ENCODE data around the gene CDC42EP4.

CDC42EP4 gene

DNA sequence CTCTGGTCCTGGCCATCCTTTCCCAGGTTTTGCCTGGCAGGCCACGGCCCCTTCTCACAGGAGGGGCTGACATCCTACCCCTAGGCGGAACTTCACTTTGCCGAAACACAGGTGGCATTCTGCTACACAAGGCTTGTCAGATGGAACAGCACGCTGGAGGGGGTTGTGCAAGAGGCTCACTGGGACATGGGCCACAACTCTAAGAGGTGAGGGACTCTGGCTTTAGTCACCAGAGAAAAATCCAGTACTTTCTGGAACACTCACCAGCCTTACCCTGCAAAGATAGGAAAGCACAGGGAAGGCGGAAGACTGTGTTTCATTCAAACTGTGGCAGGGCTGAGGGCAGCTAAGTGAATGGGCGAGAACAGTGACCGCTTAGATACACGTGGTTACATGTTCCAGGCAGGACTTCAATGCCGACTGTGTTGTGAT is 18.3 kb downstream of the CDC42EP4 start:
- DNase-seq: no peak

DNA sequence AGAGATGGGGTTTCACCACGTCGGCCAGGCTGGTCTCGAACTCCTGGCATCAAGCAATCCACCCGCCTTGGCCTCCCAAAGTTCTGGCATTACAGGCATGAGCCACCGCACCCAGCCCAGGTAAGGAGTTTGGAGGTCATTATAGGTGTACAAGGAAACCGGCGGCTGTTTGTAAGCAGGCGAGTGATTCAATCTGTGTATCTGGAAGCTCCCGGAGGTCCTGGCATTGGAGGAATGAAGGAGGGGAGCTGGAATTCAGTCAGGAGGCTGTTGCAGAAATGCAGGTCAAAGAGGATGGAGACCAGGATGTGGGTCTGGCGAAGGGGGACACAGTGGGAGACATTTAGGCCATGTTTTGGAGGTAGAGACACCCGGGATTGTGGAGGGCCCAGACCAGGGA is 18.8 kb downstream of the CDC42EP4 start:
- no peak for DNase-seq

DNA sequence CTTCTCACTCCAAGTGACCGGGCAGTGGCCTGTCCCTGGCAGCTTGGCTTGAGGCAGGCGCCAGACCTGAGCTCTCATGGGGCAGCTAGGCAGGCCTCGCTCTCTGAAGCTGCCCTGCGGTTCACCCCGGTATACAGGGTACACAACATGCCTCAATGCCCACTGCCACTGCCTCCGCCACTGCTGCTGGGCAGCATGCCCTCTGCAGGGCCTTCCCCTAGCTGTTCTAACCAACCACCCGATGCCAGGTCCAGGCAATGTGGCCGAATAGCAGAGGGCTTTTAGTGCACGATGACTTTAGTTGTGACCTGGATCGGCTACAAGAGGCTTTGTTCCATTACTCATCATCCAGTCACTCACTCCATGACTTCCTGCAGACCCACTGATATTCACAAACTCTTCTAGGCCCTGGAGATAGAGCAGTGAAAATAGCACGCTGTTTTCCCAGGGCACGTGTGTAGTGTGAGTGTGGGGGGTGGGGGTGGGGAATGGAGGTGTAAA is 19.7 kb downstream of the CDC42EP4 start:
- DNase-seq: no peak

DNA sequence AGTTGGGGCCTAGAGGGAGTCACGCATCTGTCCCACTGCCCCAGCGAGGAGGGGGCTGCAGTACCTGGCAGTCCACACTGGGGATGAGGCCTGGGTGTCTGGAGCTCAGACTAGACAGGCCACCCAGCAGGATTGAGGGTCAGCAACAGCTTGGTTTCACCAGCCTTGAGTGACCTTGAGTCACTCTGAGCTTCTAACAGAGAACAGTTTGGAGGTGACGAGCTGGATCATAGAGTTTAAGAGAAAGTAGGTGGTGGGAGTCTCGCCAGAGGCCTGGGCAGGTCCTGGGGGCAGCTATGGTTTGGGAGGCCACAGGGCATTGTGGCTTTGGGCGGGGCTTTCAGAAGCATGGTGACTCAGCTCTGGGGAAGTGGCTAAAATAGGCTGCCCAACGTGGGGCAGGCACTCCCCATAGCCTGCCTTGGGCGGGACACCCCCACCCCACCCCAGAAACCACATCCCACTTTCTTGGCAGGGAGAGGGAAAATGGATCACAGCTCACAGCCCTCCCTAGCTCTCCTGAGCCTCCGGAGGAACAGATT is 20.5 kb downstream of the CDC42EP4 start:
- peak; percentile 71 for DNase-seq

DNA sequence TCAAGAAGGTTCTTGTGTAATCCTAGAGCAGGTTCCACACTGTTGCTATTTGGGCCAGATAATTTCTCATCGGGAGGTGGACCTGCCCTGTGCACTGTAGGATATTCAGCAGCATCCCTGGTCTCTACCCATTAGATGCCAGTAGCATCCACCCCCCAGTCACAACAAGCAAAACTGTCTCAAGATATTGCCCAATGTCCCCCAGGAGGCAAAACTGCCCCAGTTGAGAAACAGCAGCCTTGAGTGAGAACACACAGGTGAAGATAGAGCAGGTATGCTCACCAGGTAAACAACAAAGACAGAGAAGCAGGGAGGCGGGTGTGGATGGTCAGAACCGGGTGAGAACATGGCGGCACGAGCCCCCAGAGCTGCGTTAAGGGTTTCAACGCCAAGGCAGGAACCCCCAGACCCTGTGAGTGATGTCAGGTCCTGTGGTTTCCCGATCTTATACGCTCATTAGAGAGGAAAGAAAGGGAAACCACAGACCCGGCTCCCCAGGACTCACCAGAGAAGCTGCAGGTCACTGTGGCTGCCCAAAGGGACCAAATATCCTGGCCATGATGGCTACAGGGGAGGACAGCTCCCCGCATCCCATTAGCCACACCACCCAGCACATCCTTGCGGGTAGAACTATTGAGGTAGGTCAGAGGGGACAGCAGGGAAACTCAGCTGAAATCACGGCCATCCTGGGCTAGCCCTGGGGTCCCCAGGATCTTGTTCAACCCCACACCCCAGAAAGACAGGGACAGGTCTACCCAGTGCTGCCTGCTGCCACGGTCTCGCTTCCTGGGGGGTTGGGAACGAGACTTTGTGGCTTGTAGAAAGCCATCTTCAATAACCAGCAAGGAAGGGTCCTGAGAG is 21.2 kb downstream of the CDC42EP4 start:
- DNase-seq: no peak

DNA sequence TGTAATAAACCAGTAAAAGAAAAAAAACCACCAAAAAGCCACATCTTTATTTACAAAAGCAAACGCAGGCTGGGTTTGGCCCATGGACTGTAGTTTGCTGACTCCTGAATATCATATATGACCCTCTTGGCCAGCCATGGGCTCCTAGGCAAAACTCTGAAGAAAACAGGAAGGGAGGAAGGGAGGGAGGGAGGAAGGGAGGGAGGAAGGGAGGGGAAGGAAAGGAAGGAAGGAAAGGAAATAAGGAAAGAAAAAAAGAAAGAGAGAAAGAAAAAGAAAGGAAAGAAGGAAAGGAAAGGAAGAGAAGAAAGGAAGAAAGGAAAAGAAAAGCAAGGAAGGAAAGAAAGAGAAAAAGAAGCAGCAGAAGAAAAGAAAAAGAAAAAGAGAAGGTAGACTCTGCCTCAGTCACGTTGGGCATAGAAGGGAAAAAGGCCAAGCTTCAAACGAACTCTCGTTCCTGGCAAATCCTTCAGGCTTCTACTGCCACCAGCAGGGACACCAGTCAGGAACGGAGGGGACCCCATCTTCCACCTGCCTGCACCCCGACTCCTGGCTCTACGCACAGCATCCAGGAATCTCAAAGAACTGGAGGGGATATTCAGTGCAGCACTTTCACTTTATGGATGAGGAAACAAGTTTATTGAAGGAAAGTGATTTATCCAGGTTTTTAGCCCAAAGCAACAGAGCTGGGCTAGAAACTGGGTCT is 22.1 kb downstream of the CDC42EP4 start:
- DNase-seq: no peak

DNA sequence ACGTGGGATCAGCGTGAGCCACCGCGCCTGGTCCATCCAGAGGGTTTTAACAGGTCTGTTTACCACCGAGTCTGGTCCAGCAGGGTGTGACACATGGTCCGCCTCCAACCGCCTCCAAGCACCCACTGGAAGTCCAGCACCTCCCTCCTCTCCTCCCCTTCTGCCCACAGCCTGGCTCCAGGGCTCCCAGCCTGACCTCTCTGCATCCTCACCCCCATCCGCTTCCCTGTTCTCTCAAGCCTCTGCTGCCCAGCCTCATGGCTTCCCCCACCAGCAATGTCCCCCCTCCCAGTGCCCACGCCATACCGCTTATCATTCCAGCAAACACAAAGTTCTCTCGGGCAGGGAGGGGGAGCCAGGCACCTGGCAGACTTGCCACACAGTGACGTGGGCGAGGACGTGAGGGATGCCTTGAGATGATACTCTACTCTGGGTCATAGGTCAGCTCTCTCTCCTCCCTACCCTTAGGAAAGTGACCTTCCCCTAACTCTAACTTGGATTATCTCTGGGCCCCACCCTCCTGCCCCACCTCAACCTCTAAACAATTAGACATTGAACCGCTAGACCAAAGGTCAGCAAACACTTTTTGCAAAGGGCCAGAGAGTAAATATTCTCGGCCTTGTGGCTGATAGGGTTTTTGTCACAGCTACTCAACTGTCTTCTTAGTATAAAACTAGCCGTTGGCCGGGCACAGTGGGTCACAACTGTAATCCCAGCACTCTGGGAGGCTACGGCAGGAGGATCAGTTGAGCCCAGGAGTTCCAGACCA is 23.1 kb downstream of the CDC42EP4 start:
- DNase-seq: no peak

DNA sequence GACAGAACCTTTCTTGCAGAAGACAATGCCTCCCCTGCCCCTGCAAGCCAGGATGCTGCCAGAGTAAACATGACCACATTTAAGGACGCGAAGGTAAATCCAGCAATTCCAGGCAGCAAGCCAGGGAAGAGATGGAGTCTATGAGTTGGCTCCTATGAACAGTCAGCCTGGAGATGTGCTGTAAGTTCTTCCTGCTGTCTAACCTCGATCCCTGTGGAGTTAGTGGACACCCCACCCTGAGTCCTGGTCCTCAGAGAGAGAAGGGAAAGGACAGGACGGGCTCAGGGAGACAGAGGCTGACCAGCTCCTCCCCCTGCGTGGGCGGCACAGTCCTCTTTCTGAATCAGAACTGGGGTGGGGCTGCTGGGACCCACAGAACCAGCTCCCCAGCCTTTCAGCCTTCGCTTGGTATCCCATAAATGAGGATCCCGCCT is 24.9 kb downstream of the CDC42EP4 start:
- no peak for DNase-seq

DNA sequence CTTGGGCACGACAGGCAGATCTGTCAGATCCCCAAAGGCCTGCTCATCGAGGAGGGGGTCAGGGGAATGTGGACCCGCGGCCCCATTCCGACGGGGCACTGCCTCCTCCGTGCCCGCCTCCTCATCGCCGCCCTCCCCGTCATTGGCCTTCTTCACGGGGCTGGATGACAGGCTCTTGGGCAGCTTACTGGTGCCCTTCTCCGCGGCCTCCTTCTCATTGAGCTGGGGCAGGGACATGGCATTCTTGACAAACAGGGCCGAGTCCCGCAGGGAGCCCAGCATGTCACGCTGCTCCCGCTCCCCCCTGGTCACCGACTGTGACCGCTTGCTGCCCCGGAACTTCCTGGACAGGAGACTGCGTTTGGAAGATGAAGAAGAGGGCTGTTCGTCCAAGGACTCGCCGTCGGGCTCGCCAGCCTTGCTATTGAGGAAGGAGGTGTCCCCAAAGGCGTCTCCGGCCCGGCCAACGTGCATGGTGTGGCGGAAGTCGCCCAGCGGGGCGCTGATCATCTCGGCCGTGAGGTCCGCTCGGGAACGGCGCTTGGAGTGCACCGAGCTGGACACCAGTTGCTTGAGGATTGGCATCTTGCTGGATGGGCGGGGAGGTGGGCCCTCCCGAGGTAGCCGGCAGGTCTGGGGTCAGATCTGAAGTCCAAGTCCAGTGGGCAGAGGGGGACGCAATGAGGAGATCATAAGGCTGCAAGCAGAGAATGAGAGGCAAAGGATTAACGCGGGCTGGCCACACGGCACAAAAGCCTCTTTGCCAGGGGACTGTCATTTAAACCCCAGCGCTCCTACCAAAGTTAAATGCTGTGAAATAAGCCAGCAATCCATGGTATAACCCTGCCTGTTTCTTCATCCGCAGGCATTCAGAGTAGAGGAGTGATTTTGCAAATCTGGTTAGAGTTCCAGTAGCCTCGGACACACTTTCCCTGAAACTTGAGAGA is 25.6 kb downstream of the CDC42EP4 start:
- no peak for DNase-seq

DNA sequence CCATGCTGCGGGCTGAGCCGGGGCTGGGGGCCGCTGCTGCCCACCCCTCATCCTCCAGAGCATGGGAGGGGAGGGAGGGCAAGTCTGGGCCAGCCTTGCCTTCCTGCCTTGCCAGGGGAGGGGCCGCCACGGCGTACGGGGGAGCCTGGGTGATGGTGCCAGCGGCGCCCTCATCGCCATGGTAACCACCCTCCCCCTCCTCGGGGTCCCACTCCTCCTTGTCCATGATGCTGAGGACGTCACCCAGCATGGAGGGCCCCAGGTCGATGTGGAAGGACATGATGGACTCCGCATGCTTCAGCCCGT is 26.2 kb downstream of the CDC42EP4 start:
- DNase-seq: no peak

DNA sequence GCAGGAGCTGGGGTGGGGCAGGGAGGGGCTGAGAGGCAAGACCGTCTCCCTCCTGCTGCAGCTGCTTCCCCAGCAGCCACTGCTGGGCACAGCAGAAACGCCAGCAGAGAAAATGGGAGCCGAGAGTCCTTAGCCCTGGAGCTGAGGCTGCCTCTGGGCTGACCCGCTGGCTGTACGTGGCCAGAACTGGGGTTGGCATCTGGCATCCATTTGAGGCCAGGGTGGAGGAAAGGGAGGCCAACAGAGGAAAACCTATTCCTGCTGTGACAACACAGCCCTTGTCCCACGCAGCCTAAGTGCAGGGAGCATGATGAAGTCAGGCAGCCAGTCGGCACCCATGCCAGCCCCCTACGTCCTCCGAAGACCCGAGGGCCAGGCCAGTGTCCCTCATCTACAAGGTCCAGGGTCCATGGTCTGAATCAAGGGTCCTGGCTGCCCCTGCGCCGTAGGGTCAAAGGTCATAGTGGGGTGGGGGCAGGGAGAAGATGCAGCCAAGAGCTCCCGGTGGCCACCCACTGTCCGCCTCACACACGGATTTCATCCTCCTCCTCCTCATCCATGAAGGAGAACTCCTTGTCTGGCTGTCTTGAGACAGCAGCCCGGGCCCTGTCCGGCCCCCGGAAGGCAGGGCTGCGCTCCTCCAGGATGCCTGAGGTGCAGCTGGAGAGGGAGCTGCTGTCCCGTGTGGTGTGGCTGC is 26.7 kb downstream of the CDC42EP4 start:
- DNase-seq: no peak

DNA sequence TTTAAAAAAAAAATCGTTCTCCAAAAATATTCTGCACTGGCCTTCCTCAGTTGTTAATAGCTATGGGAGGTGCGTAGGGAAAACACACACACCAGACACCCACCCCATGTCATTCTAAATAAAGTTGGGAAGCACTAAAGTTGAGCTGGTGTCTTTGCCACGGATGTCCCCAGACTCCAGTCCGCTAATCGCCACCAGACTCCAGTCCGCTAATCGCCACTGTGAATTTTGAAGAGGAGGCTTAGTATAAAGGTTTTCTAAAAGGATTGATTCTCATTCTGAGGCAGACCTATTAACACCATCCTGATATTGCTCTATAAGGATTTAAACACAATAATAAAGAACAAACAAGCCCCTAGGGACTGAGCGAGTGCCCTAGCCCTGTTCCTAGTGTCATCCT is 27.4 kb downstream of the CDC42EP4 start:
- no peak for DNase-seq

DNA sequence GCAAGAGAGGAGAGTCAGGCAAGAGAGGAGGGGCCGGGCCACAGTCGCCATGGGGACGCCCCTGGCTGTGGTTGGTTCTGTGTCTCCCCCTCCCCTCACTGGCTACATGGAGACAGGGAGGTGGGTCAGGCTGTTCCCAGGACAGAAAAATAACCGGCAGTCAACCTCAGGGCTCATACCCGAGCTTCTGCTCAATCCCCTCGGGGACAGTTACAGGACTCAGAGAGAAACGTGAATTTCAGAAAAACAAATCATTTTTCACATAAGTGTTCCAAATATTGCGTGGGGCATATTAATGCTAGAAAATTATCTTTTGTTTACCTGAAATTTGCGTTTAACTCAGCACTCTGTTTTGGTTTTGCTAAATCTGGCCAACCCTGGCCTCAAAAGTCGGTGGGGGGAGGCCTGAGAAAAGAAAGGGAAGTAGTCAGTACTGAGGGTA is 27.9 kb downstream of the CDC42EP4 start:
- DNase-seq: no peak

DNA sequence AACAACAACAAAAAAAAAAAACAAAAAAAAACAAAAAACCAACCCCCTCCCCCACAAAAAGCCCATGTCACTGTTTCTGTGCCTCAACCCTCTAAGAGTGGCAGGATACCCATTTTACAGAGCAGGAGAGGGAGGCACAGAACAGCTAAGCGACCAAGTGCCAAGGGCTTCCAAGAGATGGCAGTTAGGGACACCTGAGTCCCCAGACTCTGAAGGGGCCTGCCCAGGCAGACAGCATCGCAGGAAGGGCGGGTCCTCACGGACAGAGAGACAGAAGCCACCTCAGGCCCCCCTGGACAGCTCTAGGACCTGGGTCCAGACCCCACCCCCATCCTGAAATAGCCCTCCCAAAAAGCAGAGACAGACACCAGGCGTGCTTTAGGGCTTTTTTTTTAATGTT is 28.6 kb downstream of the CDC42EP4 start:
- no peak for DNase-seq

DNA sequence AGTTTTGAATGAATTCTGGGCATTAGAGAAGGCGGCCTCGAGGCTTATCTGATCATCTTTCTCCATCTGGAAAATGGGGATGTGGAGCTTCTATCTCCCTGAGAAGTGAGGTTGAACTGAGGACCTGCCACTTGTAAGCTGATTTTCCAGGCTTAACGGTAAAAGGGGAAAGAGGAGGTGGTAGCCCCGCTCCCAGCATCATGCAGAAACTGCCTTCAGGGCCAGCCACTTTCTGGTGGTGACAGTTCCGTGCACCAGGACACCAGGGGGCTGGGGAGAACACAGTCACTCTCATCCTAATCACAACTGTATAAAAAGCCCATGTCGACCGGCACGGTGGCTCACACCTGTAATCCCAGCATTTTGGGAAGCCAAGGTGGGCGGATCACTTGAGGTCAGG is 29.2 kb downstream of the CDC42EP4 start:
- DNase-seq: no peak

DNA sequence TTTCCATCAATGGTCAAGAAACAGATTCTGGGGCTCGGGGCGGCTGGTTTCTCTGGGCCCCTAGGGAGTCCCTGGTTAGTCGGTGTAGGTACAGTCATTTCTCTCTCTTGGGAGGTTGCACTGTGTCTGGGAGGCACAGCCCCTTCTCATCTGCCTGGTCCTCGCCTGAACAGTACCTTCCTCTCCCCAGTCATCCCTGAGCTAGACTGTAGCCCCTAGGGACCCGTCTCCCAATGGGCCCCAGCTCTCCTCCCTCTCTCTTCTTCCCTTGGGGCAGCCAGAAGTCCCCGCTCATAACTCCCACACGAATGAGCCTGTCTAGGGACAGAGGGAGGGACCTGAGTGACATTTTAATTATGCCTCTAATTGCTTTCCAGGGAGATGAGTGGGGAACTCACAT is 29.9 kb downstream of the CDC42EP4 start:
- DNase-seq: no peak

DNA sequence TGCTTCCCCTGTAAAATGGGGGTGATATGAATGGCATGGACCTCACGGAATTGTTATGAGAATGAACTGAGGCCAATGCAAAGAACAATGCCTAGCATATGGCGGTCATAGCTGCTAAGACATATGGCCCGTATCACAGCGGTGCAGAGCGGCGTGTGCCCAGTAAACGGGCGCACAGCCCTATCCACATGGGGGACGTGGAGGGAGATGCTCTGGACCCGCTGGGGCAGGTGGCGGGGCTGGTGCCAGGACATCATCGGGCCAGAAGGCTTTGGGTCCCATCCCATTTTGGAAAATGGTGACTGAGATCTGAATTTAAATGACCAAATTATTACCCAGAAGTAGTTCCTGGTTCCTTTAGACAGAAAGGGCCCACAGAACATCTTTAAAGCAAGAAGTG is 31.6 kb downstream of the CDC42EP4 start:
- no peak for DNase-seq

DNA sequence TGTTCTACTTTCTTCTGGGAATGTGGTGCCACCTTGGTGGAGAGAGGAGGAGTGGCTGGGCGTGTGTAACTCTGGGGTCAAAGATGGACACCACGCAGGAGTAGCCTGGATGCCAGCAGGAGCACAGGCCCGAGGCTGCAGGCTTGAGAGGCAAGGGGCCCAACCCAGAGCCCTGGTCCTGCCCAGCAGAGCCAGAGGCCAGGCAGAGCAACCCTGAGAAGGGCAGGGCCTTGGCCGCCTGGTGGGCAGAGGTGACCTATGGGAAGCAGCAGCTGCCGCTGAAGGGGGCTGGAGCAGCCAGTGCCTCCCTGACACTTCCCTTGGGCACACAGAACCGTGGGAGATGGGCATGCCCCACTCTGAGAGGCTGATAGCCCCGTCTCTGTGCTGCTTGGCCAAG is 32.1 kb downstream of the CDC42EP4 start:
- no peak for DNase-seq

DNA sequence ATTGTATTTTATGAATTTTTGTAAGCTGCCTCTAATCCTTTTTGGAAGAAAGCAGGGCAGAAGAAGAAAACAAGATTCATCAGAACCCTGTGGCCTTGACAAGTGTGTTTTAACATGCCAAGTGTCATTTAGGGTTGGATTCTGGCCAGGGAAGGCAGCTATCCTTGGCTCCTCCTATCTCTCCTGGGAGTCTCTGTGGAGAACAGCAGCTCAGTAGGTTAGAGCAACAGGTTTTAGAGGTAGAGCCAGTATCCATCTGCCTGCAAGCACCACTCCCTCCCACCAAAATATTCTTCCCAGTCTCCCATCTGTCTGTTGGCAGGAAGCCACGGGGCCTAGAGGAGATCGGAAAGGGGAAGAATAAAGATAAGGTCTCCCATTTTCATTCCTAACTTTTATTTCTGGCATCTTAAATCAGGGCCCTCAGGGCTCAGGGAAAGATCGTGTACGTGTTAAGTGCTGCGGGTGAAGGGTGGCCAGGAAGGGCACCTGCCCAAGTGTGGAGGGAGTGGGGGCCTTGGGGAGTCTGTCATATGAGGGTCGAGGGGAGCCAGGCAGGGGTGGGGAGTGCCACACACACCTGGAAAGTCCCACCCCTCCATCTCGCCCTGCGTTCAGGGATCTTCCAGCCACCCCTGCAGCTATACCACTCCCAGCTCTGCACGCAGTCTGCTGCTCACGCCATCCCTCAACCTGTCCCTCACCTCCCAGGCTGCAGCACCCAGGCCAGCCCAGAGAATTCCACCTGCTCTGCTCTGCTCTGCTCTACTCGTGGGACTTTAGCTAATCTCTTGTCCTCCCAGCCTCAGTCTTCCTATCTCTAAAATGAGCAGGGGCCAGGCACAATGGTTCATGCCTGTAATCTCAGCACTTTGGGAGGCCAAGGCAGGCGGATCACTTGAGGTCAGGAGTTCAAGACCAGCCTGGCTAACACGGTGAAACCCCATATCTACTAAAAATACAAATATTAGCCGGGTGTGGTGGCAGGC is 33.0 kb downstream of the CDC42EP4 start:
- DNase-seq: no peak

DNA sequence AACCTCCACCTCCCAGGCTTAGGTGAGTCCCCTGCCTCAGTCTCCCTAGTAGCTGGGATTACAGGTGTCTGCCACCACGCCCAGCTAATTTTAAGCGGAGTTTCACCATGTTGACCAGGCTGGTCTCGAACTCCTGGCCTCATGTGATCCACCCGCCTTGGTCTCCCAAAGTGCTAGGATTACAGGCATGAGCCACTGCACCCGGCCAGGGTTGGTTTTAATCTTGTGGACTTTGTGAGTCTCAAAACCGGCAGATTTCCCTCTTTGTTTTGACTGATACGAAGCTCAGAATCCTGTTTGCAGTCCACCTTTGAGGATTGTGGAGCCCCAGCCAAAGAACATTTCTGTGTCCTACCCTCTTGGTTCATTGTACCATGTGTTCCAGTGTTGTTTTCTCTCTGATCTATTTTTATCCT is 33.7 kb downstream of the CDC42EP4 start:
- DNase-seq: no peak

Data from CD4-positive, alpha-beta T cell treated with Interleukin-15 for 1 hour (primary cell).